Stimulated activated naive CD8-positive, alpha-beta T cell treated with anti-CD3 and anti-CD28 coated beads, Interleukin-15, Interleukin-2, amounts not matched to agents 100 U/mL and 50 U/mL, for 24 hours (primary cell): ENCODE measurements around the gene DOK3.

Experiments used
- ATAC-seq: fragments of 150-1000 bp; cut with Tn5 transposase; one replicate; pipeline ENCODE4 v1.10.0; 2021
- DNase-seq: peaks from one replicate; pipeline ENCODE4 v3.0.0; 2021

The DOK3 gene, protein sequence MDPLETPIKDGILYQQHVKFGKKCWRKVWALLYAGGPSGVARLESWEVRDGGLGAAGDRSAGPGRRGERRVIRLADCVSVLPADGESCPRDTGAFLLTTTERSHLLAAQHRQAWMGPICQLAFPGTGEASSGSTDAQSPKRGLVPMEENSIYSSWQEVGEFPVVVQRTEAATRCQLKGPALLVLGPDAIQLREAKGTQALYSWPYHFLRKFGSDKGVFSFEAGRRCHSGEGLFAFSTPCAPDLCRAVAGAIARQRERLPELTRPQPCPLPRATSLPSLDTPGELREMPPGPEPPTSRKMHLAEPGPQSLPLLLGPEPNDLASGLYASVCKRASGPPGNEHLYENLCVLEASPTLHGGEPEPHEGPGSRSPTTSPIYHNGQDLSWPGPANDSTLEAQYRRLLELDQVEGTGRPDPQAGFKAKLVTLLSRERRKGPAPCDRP

DNA sequence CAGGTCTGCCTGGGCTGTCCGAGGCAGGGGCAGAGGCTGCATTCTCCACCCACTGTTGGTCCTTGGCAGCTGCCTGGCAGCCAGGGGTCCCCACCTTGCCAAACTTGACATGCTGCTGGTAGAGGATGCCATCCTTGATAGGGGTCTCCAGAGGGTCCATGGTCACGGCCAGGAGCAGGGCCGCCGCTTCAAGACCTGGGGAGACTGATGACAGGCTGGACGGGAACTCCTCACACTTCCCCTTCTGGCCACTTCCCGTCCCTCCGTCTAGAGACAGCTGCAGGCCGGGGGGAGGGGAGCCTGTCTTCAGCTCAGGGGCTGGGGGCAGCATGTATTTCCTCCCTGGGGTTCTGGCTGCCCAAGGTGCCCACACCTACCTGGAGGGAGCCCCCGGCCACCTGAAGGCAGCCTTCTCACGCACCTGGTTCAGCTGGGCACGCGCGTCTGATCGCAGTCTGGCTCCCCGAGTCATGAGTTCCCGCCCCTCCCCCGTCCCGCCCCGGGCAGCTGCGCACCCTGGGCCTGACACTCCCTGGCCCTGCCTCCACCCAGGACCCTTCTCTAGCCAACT lies at the start of gene DOK3:
TSS of gene DOK3 (minus strand) at position 446 of the 571 bp plus-strand sequence. CDS start at position 160, 286 bp downstream.
- DNase-seq, result peak; percentile 32
- ATAC-seq, result no peak

DNA sequence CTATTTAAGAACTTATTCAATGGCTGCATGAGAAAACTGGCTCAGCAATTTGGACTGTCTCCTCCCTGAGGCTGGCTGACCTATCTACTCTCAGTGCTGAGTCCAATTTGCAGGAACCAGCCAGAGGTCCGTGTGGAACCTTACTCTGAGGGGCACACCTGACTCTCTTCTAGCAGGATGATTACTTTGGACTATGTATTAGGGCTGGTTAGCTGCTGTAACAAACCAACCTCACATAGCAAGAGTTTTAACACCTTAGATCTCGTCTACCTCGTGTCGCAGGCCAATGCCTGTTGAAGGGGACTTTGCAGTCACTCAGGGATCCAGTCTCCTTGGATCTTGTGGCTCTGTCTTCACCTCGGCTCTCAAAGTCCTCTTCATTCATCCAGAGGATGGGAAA lies 48.2 kb upstream of the DOK3 start:
- ATAC-seq, result no peak

DNA sequence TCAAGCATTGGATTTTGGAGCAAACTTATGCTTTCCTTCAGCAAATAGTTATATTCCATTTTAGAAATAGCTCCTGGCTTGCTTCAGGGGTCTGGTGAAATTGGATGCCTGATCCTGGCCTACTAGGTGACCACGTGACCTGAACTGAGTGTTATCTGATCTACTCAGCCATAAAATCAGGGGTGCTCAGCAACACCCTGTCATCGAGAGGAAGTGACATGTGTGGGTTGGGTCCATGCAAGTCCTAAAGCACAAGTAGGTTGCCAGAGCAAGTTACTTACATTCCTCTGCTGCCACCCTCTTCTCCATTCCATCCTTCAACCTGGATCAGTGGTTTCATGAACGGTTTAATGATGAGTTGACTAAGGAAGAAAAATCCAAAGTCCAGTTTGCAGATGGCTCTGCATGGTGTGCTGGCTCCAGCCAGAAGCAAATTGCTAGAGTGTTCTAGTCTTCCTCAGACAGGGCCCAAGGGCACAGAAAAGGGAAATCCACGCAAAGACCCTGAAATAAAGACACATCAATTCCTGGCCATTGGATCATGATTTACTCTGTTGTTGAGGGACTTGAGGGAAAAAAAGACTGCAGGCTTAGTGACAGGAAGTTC lies 47.5 kb upstream of the DOK3 start:
- DNase-seq, result no peak
- no peak for ATAC-seq

More for the DNA sequence above, 48.2 kb upstream of the DOK3 start:
- DNase-seq, result no peak

DNA sequence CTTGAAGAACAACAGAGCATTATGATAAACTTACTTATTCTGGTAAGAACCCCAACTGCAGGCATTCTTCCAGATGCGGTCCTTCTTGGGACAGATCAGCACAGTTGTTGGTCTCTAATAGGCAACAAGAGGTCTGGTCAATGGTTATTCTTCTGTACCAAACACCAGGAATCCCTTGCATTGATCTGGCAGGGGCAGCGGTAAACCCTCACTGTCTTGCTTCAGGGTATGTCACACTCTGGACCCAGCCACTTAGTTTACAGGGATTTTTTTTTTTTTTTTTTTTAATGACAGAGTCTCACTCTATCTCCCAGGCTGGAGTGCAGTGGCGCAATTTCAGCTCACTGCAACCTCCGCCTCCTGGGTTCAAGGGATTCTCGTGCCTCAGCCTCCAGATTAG lies 46.0 kb upstream of the DOK3 start:
- ATAC-seq (no peak), DNase-seq (no peak)

DNA sequence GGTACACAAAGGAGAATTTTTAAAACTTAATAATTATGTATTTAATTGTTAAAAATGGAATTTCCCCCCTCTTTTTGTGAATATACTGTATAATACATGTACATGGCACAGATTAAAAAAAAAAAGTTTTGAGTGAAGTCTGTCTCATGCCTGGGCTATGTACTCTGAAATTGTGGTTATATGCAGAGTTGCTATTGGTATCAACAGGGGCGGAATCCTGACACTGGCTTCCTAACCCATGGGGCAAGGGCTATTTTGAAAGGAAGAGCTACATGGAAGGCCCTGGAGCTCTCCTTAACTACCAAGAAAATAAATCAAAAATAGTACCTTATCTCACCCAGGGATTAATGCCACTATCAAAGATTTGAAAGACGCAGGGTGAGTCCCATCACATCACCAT lies 45.6 kb upstream of the DOK3 start:
- ATAC-seq (no peak), DNase-seq (no peak)

DNA sequence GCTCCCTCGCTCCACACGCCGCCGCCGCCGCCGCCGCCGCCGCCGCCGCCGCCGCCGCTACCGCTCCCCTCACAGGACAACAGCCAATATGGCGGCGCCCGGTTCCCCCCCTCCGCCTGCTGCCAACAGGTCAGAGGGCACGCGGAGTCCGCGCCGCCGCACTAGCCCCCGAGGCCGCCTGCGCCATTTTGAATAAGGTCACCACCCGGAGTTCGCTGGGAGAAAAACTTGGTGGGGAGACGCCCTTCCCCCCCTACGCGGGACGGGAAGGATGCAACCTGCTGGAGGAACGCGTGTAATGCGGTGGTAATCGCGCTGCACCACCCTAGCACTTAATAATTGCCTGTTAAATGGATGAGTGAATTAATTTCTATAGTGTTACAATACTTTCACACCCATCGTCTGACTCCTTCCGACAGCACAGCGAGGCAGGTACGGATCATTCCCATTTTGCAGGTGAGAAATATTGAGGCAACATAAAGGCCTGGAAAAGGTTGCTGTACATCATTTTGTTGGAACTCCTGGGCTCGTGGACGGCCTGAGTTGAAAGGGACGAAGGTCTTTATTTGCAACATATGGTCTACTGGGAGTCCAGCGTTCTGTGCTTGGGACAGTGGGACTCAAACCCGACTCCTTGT lies 45.0 kb upstream of the DOK3 start, which contains the start of gene FAM193B:
TSS of gene FAM193B (minus strand) at position 90 of the 638 bp plus-strand sequence. CDS start 105 bp downstream, outside the sequence.
- peak; percentile 95 for ATAC-seq
- DNase-seq, result peak; percentile 96

DNA sequence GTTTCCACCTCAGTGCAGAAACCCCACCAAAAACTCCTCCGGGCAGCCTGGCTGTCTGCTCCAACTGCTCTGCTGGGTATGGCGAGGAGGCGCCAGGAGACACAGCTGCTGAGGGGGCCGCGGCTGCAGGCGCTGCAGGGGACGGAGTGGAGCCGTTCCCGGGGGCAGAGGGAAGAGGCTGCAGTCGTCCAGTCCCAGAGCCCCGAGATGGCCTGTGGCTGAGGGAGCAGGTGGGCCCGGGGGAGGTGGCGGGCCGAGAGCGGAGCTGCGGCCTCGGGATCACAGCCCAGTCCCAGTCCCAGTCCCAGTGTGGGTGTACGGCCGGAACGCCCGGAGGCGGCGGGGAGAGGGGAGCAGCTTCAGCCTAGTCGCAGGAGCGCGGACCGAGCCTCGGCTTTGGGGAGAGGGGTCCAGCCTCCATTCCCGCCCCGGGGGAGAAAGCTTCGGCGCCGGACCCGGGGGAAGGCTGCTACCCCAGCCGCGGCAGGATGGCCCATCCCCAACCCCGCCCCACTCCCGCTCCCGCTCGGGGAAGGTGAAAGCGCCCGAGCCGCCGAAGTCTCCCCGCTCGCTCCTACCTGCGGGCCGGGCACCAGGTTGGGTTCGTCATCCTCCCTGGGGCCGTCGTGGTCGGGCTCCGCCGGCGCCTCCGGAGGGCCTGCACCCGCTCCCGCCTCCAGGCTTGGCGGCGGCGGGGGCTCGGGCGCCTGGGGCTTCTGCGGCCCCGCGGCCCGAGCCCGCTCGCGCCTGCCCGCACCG lies 44.2 kb upstream of the DOK3 start:
- ATAC-seq (peak; percentile 35), DNase-seq (peak; percentile 60)

DNA sequence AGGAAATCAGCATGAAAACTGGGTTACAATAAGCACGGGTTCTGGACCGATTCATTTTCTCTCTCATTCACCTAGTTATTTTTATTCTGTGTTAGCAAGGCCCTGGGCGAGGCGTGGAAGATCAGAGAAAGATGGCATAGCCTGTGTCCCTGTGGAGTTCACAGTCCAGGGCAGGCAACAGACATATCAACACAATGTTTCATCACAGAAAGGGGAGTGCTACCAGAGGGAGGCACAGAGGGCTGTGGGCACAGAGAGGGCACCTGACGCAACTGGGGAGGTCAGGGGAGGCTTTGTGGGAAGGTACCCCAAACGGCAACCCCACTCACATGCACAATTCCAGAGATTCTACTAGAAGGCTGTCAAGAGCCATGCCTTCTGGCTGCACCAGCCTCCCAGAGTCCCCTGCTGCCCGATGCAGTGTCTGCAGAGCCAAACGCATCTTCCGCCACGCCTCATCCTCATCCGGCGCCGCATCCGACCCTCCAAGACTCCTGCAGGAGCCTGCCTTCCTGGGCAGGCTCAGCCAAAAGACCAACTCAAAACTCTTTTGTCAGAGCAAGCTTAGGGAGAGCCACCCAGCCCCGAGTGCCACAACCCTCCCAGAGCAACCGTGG lies 43.3 kb upstream of the DOK3 start:
- ATAC-seq (no peak), DNase-seq (no peak)

DNA sequence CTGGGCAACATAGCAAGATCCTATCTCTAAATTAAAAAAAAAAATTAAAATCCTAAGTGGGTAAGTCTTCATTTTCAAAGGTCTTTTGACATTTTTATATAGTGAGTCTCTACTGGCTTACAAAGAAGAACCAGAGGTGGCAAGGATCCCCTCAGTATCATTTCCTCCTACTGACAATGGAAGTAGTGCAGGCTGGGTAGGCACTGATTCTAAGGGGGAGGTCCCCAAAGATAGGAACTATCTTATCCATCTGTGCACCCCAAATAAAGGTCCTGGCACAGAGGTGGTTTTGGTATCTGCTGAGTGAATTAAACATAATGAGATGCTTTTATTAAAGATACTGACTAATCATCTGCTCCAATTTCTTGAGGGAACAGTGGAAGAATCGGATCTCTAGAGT lies 40.5 kb upstream of the DOK3 start:
- DNase-seq, result no peak
- no peak for ATAC-seq

DNA sequence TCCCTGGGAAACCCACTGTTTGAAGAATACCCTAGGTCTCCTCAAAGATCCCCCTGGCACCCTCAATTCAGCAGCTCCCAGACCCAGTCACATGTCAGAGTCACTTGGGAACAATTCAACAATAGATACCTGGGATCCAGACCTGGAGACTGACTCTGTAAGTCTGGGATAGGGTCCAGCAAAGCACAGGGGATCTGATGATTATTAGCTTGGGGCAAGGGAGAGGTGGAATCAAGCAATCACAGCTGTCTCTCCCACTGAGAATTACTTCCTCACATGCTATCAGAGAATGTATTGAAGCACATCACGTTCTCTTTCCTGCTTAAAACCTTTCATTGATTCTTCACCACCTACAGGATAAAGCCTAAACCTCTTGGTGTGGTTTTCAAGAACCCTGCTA lies 38.9 kb upstream of the DOK3 start:
- ATAC-seq (no peak), DNase-seq (no peak)

DNA sequence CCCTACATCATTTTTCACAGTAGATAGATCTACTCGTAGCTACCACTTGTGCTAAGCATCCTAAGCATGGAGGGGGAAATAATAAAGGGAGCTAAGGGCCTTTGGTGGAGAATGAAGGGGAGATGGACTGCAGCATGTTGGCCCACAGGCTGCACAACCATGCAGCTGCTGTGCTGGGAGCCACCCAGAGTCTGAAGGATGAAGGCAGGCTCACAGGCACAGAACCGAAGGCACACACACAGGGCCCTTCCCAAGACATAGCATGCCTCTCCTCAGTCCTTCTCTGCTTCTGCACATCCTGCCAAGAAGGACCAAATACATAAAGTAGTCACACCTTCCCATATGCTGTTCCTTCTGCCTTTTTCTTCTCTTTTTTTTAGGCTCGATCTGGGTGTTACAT lies 38.1 kb upstream of the DOK3 start:
- DNase-seq (no peak), ATAC-seq (no peak)

DNA sequence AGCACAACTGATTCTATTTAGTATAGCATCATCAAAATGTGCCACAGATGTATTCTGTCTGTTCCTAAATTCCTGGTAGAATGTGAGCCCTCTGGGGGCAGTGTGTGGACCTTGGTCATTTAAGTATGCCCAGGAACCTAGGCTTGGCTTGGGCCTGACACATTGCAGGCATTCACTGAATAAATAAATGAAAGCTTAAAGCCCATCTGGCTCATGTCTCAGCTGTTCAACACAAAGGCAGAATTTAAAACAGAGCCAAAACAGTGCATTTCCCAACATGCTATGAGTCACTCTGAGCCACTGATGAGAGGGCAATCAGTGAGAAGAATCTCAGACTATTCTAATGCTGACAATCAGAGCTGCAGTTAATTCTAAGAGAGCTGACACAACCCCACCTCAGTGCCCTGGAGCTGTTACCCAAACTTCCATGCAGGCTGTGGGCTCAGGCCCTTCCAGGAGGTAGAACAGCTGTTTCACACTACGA lies 36.7 kb upstream of the DOK3 start:
- DNase-seq, result no peak
- peak; percentile 63 for ATAC-seq

DNA sequence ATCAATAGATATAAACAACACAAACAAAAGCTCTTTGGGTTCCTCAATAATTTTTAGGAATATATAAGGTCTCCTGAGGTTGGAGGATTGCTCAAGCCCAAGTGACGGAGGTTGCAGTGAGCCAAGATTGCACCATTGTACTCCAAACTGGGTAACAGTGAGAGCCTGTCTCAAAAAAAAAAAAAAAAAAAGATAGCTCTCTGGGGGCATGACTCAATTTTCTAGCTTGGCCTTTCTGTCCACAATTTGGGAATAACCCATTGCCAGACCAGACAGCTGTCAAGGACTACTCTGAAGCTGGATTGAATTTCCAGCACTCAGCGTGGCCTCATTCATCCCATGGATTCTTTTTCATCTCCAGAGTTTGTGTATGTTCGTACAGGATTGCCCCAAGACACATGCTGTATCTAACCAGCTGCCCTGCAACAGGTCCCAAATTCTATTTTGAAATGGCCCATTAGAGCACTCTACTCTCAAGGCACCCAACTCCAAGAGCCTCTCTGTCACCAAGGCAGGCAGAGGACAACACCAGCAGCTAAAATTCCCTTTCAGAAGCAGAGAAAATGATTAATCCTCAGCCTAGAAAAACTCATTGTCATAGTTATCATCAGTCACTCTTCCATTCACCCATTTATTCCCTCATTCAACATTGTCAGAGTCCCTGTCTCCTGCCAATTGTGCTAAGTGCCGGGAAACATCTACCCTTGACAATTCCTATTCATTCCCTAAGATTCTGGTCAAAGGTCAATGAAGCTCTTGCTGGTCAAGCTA lies 36.0 kb upstream of the DOK3 start:
- DNase-seq (no peak), ATAC-seq (no peak)

DNA sequence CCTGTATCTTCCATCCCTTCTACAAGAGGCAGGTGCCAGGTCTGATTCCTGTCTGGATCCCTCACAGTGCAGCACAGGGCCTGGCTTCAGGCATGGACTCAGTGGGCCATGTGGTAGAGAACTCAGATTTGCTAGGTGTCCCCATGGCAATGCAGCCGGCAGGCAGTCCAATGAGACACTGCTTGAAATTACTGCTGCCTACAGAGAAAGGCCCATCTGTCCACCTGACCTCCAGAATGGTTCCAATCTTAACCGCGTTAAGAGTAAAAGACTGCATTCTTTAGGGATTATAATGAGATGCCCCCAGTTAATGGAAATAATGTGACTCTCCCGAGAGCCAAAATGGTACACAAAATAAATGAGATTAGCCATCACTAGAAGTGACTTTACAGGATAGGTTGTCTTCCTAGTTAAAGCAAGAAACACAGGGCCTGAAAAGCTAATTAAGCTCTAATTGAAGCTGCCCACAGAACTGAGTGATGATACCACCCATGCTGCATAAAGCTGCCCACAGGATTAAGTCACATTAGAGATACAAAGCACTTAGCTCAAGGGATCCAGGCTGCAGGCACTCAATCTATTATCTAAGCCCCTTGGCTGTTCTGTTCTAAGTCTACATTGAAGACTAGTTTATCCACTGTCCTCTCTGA lies 33.3 kb upstream of the DOK3 start:
- ATAC-seq (no peak), DNase-seq (no peak)

DNA sequence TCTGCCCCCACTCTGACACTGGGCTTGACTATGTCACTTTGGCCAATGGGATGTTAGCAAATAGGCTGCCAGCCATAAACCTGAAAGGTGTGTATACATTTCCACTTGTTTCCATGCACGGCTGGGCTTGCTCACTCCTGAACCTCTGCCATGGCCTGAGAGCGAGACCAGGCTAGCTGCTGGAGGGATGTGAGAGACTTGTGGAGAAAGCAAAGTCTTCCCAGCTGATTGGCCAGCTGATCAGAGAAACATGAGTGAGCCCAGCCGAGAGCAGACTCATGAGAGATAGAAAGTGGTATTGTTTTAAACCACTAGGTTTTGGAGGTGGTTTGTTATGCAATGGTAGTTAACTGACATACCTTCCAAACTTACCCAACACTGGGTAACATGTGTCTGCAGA lies 30.8 kb upstream of the DOK3 start:
- ATAC-seq (no peak), DNase-seq (no peak)

DNA sequence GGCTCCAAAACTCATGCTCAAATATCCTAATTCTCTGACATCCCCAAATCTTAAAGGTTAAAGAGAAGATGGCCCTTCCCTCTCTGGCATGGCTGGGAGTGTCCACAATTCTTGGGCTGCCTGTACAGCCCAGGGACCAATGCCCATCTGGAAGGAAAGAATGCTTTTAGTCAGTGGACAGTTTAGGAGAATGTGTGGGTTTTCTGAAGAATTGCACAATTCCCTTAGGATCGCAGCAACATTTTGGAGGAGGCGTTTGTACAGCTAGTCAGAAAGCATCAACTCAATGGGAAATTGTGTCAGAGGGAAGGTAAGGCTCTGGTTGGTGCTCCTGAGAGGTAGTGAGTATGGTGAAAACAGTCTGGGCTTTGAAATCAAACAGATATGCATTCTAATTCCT lies 29.8 kb upstream of the DOK3 start:
- no peak for ATAC-seq
- no peak for DNase-seq

DNA sequence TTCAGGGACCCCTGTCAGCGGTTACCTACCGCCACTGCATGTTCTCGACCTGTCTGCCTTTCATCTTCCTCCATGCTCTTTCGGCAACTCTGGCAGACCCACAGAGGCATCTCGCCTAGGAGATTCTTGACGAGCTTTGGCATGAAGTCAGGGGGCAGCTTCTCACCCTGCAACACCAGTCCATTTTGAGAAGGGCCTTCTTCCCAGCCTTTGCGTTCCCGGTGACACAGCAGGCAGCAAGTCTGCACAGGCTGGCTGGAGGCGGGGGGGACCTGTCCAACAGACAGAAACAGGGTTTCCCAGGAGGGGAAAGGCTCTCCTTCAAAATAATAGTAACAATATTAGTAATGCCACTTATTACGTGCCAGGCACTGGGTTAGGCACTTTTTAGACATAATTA lies 29.2 kb upstream of the DOK3 start:
- DNase-seq (no peak), ATAC-seq (no peak)

DNA sequence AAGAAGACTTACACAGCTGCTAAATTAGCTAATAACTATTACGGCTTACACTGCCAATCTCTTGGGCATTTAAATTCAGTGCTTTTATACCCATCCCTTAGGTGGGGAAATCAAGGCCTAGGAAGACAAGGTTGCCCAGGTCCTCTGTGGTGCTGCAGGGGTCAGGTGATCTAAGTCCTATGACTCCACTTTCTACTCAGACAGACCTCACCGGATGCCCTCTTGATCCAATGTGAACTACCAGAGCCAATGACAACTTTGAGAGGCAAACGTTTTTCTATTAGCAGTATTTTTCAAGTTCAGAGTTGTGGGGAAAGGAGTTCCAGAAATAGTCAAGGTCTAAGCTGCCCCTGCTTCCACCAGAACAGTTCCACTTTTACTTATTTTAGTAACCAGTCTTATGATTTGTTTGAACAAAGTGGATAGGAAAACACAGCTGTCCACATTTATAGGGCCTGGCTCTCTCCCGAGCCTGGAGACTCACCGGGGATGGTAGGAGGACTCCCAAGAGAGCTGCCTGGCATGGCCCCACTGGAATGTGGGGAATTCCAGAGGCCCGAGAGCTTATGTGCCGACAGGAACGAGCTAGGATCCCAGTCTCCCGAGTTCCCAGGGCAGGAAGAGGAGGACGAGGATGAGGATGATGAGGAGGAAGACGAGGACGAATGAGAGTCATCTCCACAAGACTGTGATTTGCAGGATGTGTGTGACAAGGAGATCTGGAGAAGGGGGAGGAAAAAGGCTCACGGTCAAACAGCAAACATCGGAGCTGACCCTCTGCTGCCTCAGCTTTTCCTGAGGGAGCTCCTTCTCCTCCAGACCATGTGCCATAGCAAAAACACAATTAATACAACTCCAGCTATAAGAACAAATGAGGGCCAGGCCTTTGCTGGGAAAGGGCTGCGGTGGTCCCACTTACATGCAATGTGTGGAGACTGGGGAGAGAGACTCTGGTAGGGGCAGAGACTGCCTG lies 28.0 kb upstream of the DOK3 start:
- no peak for ATAC-seq

DNA sequence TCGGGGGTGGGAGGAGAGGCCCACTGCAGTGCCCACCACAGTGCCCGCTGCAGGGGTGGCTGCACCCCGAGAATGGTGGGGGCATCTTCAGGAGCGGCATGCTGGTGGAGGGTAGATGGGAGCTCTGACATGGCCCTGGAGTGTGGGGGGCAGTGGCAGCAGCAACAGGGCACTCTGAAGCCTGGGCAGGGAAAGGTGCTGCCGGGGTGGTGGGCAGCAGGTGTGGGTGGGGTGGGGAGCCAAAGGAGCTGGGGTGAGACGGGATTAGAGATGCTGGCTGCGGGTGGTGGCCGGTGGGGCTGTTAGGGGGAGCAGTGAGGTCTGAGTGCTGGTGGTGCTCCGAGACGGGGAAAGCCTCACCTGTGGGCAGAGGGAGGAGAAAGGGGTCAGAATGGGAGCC lies 26.8 kb upstream of the DOK3 start:
- no peak for DNase-seq
- ATAC-seq, result no peak

More for the DNA sequence above, 28.0 kb upstream of the DOK3 start:
- DNase-seq, result no peak
